ENCODE measurements around the gene FLNC. TPM values are rescaled to one million over a fixed set of nuclear protein-coding genes. Genes with fewer than 3 reads are reported as not detected.

Gene FLNC
- total and polyA plus RNA-seq, 3 donors from 2014 or later, result 8.8 to 21.4 (median 14.4) TPM

DNA sequence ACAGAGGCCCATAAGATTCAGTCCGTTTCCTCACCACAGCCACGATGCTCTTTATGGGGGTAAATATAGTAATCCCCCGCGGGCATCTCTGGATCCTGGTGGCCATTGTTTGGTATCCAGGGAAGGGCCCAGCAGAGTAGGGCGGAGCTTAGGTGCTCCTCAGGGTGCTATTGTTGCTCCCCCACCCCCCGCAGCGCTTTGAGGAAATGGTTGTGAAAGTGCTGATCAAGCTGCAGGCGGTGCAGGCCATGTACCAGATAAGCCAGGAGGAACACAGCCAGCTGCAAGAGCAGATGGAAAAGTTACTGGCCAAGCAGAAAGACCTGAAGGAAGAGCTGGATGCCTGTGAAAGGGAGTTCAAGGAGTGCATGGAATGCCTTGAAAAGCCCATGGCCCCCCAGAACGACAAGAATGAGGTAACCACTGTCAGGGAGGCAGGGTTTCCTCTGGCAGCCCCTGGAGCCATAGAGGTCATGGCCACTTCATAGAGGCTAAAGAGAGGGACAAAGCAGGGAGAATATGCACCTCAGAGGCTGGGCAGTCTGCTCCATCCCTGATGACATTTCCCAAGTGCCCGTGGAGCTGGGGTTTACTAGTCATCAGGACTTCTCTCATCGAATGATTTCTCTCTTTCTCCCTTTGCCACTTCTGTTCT is 17.6 kb upstream of the FLNC start:
- intact Hi-C loops (cut with DNase I; ENCODE audit: low total_unique reads), result no loop called here
- no peaks in the 10 kb centered on the region for H3K27me3 ChIP-seq
- H3K27ac ChIP-seq, result no peak overlapping the region
- TF ChIP-seq POLR2A (IDR thresholded peaks at IDR 0.05), result no peak
- peak; percentile 57 for DNase-seq
- peaks cover 5% of the 10 kb centered on the region for H3K4me1 ChIP-seq
- WGBS, 2 donors, result 51 to 61% methylated on average over 10 to 11 of the region's 11 CpGs
- H3K36me3 ChIP-seq (ENCODE audit: low read depth, missing control alignments), result no peaks in the 10 kb centered on the region
- H3K9me3 ChIP-seq, result no peaks in the 10 kb centered on the region
- no peak overlapping the region for H3K4me3 ChIP-seq

DNA sequence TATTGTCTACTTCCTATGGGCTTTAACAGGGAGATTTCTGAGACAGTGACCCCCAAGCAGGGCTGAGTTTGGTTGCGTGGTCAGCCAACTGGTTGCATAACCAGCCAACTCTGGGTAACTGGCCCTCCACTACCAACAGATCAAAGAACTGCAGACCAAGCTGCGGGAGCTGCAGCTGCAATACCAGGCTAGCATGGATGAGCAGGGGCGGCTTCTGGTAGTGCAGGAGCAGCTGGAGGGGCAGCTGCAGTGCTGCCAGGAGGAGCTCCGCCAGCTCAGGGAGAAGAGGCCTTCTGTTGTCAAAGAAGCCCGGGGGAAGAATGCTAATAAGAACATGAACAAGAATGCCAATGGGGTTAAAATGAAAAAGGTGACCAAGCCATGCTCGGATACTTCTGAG is 15.7 kb upstream of the FLNC start:
- TF ChIP-seq, protein P1, sequence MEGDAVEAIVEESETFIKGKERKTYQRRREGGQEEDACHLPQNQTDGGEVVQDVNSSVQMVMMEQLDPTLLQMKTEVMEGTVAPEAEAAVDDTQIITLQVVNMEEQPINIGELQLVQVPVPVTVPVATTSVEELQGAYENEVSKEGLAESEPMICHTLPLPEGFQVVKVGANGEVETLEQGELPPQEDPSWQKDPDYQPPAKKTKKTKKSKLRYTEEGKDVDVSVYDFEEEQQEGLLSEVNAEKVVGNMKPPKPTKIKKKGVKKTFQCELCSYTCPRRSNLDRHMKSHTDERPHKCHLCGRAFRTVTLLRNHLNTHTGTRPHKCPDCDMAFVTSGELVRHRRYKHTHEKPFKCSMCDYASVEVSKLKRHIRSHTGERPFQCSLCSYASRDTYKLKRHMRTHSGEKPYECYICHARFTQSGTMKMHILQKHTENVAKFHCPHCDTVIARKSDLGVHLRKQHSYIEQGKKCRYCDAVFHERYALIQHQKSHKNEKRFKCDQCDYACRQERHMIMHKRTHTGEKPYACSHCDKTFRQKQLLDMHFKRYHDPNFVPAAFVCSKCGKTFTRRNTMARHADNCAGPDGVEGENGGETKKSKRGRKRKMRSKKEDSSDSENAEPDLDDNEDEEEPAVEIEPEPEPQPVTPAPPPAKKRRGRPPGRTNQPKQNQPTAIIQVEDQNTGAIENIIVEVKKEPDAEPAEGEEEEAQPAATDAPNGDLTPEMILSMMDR (IDR thresholded peaks at IDR 0.05), result no peak
- TF ChIP-seq POLR2A (IDR thresholded peaks at IDR 0.05), result no peak

DNA sequence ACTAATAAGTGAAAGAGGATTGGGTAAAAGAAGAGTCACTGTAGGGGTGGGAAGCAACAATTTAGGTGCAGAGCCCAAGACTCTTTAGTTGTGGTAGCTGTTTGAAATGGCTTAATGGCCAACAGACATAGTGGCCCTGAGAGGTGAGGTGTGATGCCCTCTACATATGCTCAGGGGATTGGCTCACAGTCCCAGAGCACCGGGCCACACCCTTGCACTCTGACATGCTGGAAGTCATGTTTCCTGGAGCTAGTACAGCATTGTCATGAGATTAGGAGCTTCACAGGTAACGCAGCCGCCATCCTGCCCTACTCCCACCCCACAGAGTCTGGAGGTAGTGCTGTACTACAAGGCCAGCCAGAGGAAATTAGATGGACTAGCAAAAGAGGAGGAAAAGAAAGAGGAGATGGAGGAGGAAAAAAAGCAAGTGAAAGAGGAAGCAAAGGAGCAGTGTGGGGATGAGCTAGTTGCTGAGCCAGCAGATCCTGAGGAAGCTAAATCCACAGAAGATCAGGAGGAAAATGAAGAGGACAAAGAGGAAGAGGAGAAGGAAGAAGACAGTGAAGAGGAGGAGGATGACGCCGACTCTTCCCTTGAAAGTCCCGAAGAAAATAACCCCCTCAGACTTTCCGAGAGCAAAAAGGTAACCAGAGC is 14.8 kb upstream of the FLNC start:
- Histone ChIP-seq H3K27ac (no peak overlapping the region), H3K4me1 (peaks cover 5% of the 10 kb centered on the region), H3K9me3 (no peaks in the 10 kb centered on the region), H3K4me3 (no peak overlapping the region), H3K36me3 (ENCODE audit: low read depth, missing control alignments) (no peaks in the 10 kb centered on the region), H3K27me3 (no peaks in the 10 kb centered on the region)
- 88 to 90% methylated on average over 7 of the region's 7 CpGs for WGBS, 2 donors
- TF ChIP-seq, protein P1 (IDR thresholded peaks at IDR 0.05), result no peak
- TF ChIP-seq POLR2A (IDR thresholded peaks at IDR 0.05), result no peak
- DNase-seq, result no peak
- intact Hi-C loops (cut with DNase I; ENCODE audit: low total_unique reads), result no loop called here

More for the DNA sequence above, 15.7 kb upstream of the FLNC start:
- Histone ChIP-seq H3K27me3 (no peaks in the 10 kb centered on the region), H3K36me3 (ENCODE audit: low read depth, missing control alignments) (no peaks in the 10 kb centered on the region), H3K27ac (no peak overlapping the region), H3K9me3 (no peaks in the 10 kb centered on the region), H3K4me3 (no peak overlapping the region), H3K4me1 (peaks cover 5% of the 10 kb centered on the region)
- WGBS, 2 donors, result 79 to 84% methylated on average over 6 of the region's 6 CpGs
- DNase-seq, result no peak
- intact Hi-C loops (cut with DNase I; ENCODE audit: low total_unique reads), result no loop called here

DNA sequence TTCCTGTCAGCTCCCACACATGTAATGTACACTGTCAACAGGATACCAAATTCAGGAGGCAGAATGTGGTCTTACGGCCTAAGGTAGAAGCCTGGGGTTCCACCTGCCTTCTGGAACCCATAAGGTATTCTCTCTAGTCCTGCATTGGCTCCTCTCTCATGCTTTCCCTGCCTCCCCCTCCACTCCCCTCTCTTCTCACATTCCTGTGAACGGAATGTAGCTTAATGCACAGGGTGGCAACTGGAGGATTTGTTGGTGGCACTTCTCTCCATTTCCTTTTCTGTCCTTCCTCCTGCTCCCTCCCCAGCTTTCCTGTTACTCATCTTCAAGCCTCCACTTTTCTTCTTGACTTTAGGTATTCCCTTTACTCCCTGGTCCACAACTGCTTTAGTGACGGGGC is 11.5 kb upstream of the FLNC start:
- Histone ChIP-seq H3K27ac (no peak overlapping the region), H3K4me3 (no peak overlapping the region)
- no peak for TF ChIP-seq POLR2A (IDR thresholded peaks at IDR 0.05)
- TF ChIP-seq, protein P1 (IDR thresholded peaks at IDR 0.05), result no peak

DNA sequence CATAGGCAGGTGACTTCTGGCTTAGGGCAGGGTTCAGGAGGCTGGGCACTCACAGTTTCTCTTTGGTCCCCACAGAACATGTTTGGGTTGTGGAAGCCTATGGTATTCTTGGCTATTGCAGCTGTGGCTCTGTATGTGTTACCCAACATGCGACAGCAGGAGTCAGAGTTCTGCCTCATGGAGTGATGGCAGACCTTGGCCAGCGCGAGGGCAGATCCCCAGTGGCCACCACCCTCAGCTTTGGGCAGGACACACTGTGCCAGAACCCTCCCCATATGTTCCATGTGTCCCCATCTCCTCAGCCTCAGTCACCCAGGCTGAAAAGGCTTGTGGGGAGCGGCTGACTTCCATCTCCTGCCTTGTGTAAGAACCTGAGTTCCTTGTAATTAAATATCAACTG is 8.5 kb upstream of the FLNC start:
- H3K9me3 ChIP-seq, result no peaks in the 10 kb centered on the region
- no peak overlapping the region for H3K4me3 ChIP-seq
- H3K4me1 ChIP-seq, result no peaks in the 10 kb centered on the region
- no peaks in the 10 kb centered on the region for H3K36me3 ChIP-seq (ENCODE audit: low read depth, missing control alignments)
- TF ChIP-seq POLR2A (IDR thresholded peaks at IDR 0.05), result no peak
- TF ChIP-seq, protein P1 (IDR thresholded peaks at IDR 0.05), result no peak
- no peaks in the 10 kb centered on the region for H3K27me3 ChIP-seq
- no peak for DNase-seq
- intact Hi-C loops (cut with DNase I; ENCODE audit: low total_unique reads), result no loop called here
- 87% methylated on average over 4 of the region's 4 CpGs; no CpG with 5 or more reads in 1 of the 2 donors for WGBS, 2 donors
- H3K27ac ChIP-seq, result no peak overlapping the region

More for the DNA sequence above, 11.5 kb upstream of the FLNC start:
- WGBS, 2 donors, result 83% methylated on average over 3 of the region's 3 CpGs
- intact Hi-C loops (cut with DNase I; ENCODE audit: low total_unique reads), result no loop called here
- no peak for DNase-seq
- H3K27me3 ChIP-seq, result no peaks in the 10 kb centered on the region
- no peaks in the 10 kb centered on the region for H3K9me3 ChIP-seq
- H3K36me3 ChIP-seq (ENCODE audit: low read depth, missing control alignments), result no peaks in the 10 kb centered on the region
- no peaks in the 10 kb centered on the region for H3K4me1 ChIP-seq

Measured in testis (tissue), 3 donors.